Measurements from ENCODE around the gene NFE2L1. TPM values are rescaled to one million over a fixed set of nuclear protein-coding genes. Genes with fewer than 3 reads are reported as not detected.

NFE2L1 gene
- polyA plus RNA-seq, 1 of the 3 experiments (the other 2 are of a cell fraction): 159 TPM

DNA sequence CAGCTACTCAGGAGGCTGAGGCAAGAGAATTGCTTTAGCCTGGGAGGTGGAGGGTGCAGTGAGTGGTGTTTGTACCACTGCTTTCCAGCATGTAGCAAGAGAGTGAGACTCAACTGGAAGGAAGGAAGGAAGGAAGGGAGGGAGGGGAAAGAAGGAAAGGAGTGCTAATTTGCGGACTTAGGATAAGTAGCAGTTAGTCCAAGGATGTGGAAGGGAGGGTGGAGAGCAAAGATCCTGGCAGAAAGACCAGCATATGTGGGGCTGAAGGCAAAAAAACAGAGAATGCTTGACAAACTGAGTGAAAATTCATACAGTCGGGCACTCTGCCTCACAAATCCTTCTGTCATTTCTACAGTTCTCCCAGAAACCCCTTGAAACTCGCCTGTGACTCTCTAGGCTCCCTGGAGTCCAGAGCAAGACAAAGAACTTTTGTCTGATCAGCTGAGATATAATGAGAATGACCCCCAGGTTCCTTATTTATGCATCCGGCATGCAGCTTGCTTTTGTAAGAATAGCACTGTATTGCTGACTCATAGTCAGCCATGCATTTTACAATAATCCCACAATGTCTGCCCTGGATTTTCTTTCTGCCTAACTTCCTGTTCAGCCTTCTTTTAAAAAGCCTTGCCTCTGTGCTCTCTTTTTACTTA lies 45.8 kb upstream of the NFE2L1 start:
- DNase-seq: no peak
- Histone ChIP-seq H3F3A (replicated peaks; ENCODE audit: insufficient read depth) (peaks cover 44% of the 10 kb centered on the region), H3K27ac (ENCODE audit: low read depth in 2 of 2, low read length in 1 of 2) (peak overlapping the region; percentile 99 to 100), H3K4me1 (ENCODE audit: control insufficient read depth in 1 of 2, insufficient read depth in 2 of 2, low read depth in 1 of 2, low read length in 1 of 2) (peaks cover 61 to 65% of the 10 kb centered on the region in 2 experiments), H2AFZ (ENCODE audit: low read depth) (peak overlapping the region; percentile 91), H3K27me3 (ENCODE audit: insufficient read depth) (no peaks in the 10 kb centered on the region), H3K4me2 (peak overlapping the region; percentile 72), H3K79me2 (ENCODE audit: insufficient read depth) (no peaks in the 10 kb centered on the region), H3K4me3 (ENCODE audit: low read depth in 2 of 2, low read length in 1 of 2) (peak overlapping the region in 1 of 2 experiments; percentile 43; a peak in 2 of 4 replicates), H4K20me1 (ENCODE audit: insufficient read depth) (no peaks in the 10 kb centered on the region), H3K9me3 (no peaks in the 10 kb centered on the region), H3K36me3 (replicated peaks in 1 of 2; ENCODE audit: control insufficient read depth in 1 of 2, insufficient read depth in 2 of 2, low read length in 1 of 2) (no peaks in the 10 kb centered on the region), H3K9me2 (no peaks in the 10 kb centered on the region), H3K9ac (peak overlapping the region; percentile 72)
- no peak for TF ChIP-seq GATA2 (CRISPR knock-in tag; IDR thresholded peaks at IDR 0.05)
- no peak for TF ChIP-seq SIN3A (IDR thresholded peaks at IDR 0.05; ENCODE audit: borderline replicate concordance, low read depth, low read length)
- no peak for TF ChIP-seq FOXJ3 (CRISPR knock-in tag; IDR thresholded peaks at IDR 0.05)
- TF ChIP-seq JUND (IDR thresholded peaks at IDR 0.05): peak; percentile 64
- peak; percentile 50; the same call in 1 of the 2 replicates for TF ChIP-seq TAF1 (IDR thresholded peaks at IDR 0.05; ENCODE audit: borderline replicate concordance, low read depth, low read length)
- no peak for TF ChIP-seq EP300 (IDR thresholded peaks at IDR 0.05; ENCODE audit: borderline replicate concordance in 1 of 2, low read depth in 1 of 2, low read length in 1 of 2)
- TF ChIP-seq, protein P1, sequence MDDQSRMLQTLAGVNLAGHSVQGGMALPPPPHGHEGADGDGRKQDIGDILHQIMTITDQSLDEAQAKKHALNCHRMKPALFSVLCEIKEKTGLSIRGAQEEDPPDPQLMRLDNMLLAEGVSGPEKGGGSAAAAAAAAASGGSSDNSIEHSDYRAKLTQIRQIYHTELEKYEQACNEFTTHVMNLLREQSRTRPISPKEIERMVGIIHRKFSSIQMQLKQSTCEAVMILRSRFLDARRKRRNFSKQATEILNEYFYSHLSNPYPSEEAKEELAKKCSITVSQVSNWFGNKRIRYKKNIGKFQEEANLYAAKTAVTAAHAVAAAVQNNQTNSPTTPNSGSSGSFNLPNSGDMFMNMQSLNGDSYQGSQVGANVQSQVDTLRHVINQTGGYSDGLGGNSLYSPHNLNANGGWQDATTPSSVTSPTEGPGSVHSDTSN (IDR thresholded peaks at IDR 0.05): peak; percentile 61
- TF ChIP-seq, protein P2, sequence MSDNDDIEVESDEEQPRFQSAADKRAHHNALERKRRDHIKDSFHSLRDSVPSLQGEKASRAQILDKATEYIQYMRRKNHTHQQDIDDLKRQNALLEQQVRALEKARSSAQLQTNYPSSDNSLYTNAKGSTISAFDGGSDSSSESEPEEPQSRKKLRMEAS (IDR thresholded peaks at IDR 0.05; ENCODE audit: low read depth): peak; percentile 77
- TF ChIP-seq, protein P3, sequence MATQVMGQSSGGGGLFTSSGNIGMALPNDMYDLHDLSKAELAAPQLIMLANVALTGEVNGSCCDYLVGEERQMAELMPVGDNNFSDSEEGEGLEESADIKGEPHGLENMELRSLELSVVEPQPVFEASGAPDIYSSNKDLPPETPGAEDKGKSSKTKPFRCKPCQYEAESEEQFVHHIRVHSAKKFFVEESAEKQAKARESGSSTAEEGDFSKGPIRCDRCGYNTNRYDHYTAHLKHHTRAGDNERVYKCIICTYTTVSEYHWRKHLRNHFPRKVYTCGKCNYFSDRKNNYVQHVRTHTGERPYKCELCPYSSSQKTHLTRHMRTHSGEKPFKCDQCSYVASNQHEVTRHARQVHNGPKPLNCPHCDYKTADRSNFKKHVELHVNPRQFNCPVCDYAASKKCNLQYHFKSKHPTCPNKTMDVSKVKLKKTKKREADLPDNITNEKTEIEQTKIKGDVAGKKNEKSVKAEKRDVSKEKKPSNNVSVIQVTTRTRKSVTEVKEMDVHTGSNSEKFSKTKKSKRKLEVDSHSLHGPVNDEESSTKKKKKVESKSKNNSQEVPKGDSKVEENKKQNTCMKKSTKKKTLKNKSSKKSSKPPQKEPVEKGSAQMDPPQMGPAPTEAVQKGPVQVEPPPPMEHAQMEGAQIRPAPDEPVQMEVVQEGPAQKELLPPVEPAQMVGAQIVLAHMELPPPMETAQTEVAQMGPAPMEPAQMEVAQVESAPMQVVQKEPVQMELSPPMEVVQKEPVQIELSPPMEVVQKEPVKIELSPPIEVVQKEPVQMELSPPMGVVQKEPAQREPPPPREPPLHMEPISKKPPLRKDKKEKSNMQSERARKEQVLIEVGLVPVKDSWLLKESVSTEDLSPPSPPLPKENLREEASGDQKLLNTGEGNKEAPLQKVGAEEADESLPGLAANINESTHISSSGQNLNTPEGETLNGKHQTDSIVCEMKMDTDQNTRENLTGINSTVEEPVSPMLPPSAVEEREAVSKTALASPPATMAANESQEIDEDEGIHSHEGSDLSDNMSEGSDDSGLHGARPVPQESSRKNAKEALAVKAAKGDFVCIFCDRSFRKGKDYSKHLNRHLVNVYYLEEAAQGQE (IDR thresholded peaks at IDR 0.05; ENCODE audit: low read depth, low read length): peak; percentile 30; the same call in 1 of the 2 replicates
- peak; percentile 85; the same call in 1 of the 2 replicates for TF ChIP-seq YY1 (IDR thresholded peaks at IDR 0.05; ENCODE audit: low read depth)
- TF ChIP-seq EZH2phosphoT487 (IDR thresholded peaks at IDR 0.05; ENCODE audit: borderline replicate concordance, low read depth): no peak
- TF ChIP-seq NFIC (IDR thresholded peaks at IDR 0.05; ENCODE audit: borderline replicate concordance): peak; percentile 33; the same call in 1 of the 2 replicates
- no peak for TF ChIP-seq ELF1 (IDR thresholded peaks at IDR 0.05)
- 0 out of 2 replicates have a peak, but pooled peaks have one; percentile 14 for TF ChIP-seq RFX5 (IDR thresholded peaks at IDR 0.05; ENCODE audit: low read length)
- TF ChIP-seq, protein P4, sequence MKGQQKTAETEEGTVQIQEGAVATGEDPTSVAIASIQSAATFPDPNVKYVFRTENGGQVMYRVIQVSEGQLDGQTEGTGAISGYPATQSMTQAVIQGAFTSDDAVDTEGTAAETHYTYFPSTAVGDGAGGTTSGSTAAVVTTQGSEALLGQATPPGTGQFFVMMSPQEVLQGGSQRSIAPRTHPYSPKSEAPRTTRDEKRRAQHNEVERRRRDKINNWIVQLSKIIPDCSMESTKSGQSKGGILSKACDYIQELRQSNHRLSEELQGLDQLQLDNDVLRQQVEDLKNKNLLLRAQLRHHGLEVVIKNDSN (IDR thresholded peaks at IDR 0.05; ENCODE audit: borderline replicate concordance, low read depth): no peak
- peak; percentile 37 for TF ChIP-seq GABPA (IDR thresholded peaks at IDR 0.05; ENCODE audit: low read depth)
- TF ChIP-seq FOSL2 (IDR thresholded peaks at IDR 0.05; ENCODE audit: borderline replicate concordance, low read depth): peak; percentile 81; the same call in 1 of the 2 replicates
- ChIA-PET POLR2A (interaction anchor here (0.6 to 9.0 kb wide), 10 partner anchors 9 to 61 kb away, joined by 3 to 223 read pairs (median 14); partner anchors contain the start of genes CDK5RAP3, NFE2L1 and PNPO), CTCF (interaction anchor here (1.4 to 41.8 kb wide), 8 partner anchors 9 to 95 kb away, joined by 4 to 1752 read pairs (median 16); partner anchors contain the start of gene CDK5RAP3)
- 15% methylated on average over 4 of the region's 4 CpGs for WGBS (ENCODE audit: low lambda C conversion rate)

Measured in SK-N-SH (cell line).